ENCODE results near the gene FBXW8. TPM values are rescaled to one million over a fixed set of nuclear protein-coding genes. Genes with fewer than 3 reads are reported as not detected.

FBXW8 gene
- polyA plus RNA-seq, 3 donors: 2.0 to 5.2 (median 2.7) TPM

GRCh38 chr12:117002051-117002817 lies 91.5 kb downstream of the FBXW8 start:
- H3K4me3 ChIP-seq (replicated peaks in 1 of 3; ENCODE audit: low read depth in 2 of 3, low read length in 3 of 3): no peak overlapping the region
- H3K27me3 ChIP-seq (ENCODE audit: control insufficient read depth in 2 of 2, insufficient read depth in 2 of 2, low read length in 2 of 2): no peaks in the 10 kb centered on the region
- H3K4me1 ChIP-seq (ENCODE audit: control insufficient read depth in 1 of 2, insufficient read depth in 2 of 2, low read length in 2 of 2): no peaks in the 10 kb centered on the region
- H3K9me3 ChIP-seq (replicated peaks in 1 of 2; ENCODE audit: control insufficient read depth in 1 of 2, insufficient read depth in 1 of 2, low read length in 2 of 2): no peaks in the 10 kb centered on the region
- no peak overlapping the region for H3K27ac ChIP-seq (ENCODE audit: low read depth in 1 of 2, low read length in 2 of 2)
- intact Hi-C loops (cut with micrococcal nuclease): no loop called here
- no peak for DNase-seq
- Mint-ChIP-seq H3K4me3 (no peak overlapping the region), H3K9me3 (peaks cover 0 to 2% (median 0%) of the 10 kb centered on the region in 7 donors), H3K27ac (no peak overlapping the region), H3K36me3 (peaks cover 19 to 31% of the 10 kb centered on the region in 2 donors), H3K27me3 (ENCODE audit: low read depth in 3 of 3) (peaks cover 0 to 3% (median 0%) of the 10 kb centered on the region in 3 donors), H3K4me1 (no peaks in the 10 kb centered on the region)
- no peak overlapping the region for H3K9ac ChIP-seq (ENCODE audit: insufficient read depth, low read length, poor library complexity, severe bottlenecking)
- no peak overlapping the region for H2AFZ ChIP-seq (ENCODE audit: insufficient read depth, low read depth, low read length, poor library complexity, severe bottlenecking)
- no peaks in the 10 kb centered on the region for H4K20me1 ChIP-seq (ENCODE audit: insufficient read depth, low read length)
- no peaks in the 10 kb centered on the region for H3K79me2 ChIP-seq (ENCODE audit: insufficient read depth, low read length)
- no peak overlapping the region for H3K4me2 ChIP-seq (replicated peaks; ENCODE audit: extremely low read depth, low read length, poor library complexity, severe bottlenecking)
- peaks cover 12 to 38% of the 10 kb centered on the region in 2 donors for H3K36me3 ChIP-seq (replicated peaks in 1 of 2; ENCODE audit: control insufficient read depth in 1 of 2, insufficient read depth in 2 of 2, low read length in 2 of 2)
- WGBS (ENCODE audit: insufficient coverage): 91% methylated on average over 15 of the region's 21 CpGs
- TF ChIP-seq CTCF (IDR thresholded peaks at IDR 0.05): no peak

GRCh38 chr12:117003883-117004404 lies 93.2 kb downstream of the FBXW8 start:
- no peak overlapping the region for H3K27ac ChIP-seq (ENCODE audit: low read depth in 1 of 2, low read length in 2 of 2)
- no peak overlapping the region for H3K4me2 ChIP-seq (replicated peaks; ENCODE audit: extremely low read depth, low read length, poor library complexity, severe bottlenecking)
- TF ChIP-seq CTCF (IDR thresholded peaks at IDR 0.05): no peak
- H3K4me3 ChIP-seq (replicated peaks in 1 of 3; ENCODE audit: low read depth in 2 of 3, low read length in 3 of 3): no peak overlapping the region
- no peaks in the 10 kb centered on the region for H3K79me2 ChIP-seq (ENCODE audit: insufficient read depth, low read length)
- no peak overlapping the region for H3K27ac Mint-ChIP-seq
- H3K36me3 ChIP-seq (replicated peaks in 1 of 2; ENCODE audit: control insufficient read depth in 1 of 2, insufficient read depth in 2 of 2, low read length in 2 of 2): peaks cover 14 to 49% of the 10 kb centered on the region in 2 donors
- H3K9me3 Mint-ChIP-seq: no peaks in the 10 kb centered on the region
- H3K4me3 Mint-ChIP-seq: no peak overlapping the region
- DNase-seq: no peak
- no peaks in the 10 kb centered on the region for H3K9me3 ChIP-seq (replicated peaks in 1 of 2; ENCODE audit: control insufficient read depth in 1 of 2, insufficient read depth in 1 of 2, low read length in 2 of 2)
- H3K9ac ChIP-seq (ENCODE audit: insufficient read depth, low read length, poor library complexity, severe bottlenecking): no peak overlapping the region
- 100% methylated on average over 6 of the region's 8 CpGs for WGBS (ENCODE audit: insufficient coverage)
- no peaks in the 10 kb centered on the region for H4K20me1 ChIP-seq (ENCODE audit: insufficient read depth, low read length)
- H2AFZ ChIP-seq (ENCODE audit: insufficient read depth, low read depth, low read length, poor library complexity, severe bottlenecking): no peak overlapping the region
- H3K4me1 Mint-ChIP-seq: no peaks in the 10 kb centered on the region
- intact Hi-C loops (cut with micrococcal nuclease): no loop called here
- peaks cover 0 to 3% (median 0%) of the 10 kb centered on the region in 3 donors for H3K27me3 Mint-ChIP-seq (ENCODE audit: low read depth in 3 of 3)
- no peaks in the 10 kb centered on the region for H3K4me1 ChIP-seq (ENCODE audit: control insufficient read depth in 1 of 2, insufficient read depth in 2 of 2, low read length in 2 of 2)
- no peaks in the 10 kb centered on the region for H3K27me3 ChIP-seq (ENCODE audit: control insufficient read depth in 2 of 2, insufficient read depth in 2 of 2, low read length in 2 of 2)
- H3K36me3 Mint-ChIP-seq: peaks cover 25 to 39% of the 10 kb centered on the region in 2 donors

Data from CD14-positive monocyte (primary cell).